Gastroesophageal sphincter (tissue), 3 donors: ENCODE measurements around the gene RAD23B.

Source experiments
- CTCF ChIP-seq, 4 experiments: fragments of 200-600 bp in 2 of 4; fragments of 450-650 bp in 2 of 4; sonication (generic) in 1 of 4; IDR thresholded peaks; one replicate each; pipeline ENCODE4 v1.5.1; 2017 to 2019; ENCODE audit warnings: antibody characterized with exemption in 4 of 4, mild to moderate bottlenecking in 2 of 4, moderate library complexity in 2 of 4
- POLR2A ChIP-seq, 2 donors: fragments of 450-650 bp; IDR thresholded peaks; one replicate each; pipeline ENCODE4 v1.6.1; 2017; ENCODE audit warnings: antibody characterized with exemption in 2 of 2, mild to moderate bottlenecking in 2 of 2, moderate library complexity in 1 of 2
- POLR2AphosphoS5 ChIP-seq: sonication (generic); formaldehyde crosslinking; IDR thresholded peaks from one replicate; pipeline ENCODE4 v1.6.1; 2017; ENCODE audit warnings: antibody characterized with exemption

GRCh38 chr9:107330420-107330819 is 47.3 kb downstream of the RAD23B start:
- no peak for TF ChIP-seq CTCF (IDR thresholded peaks at IDR 0.05)
- TF ChIP-seq POLR2AphosphoS5 = no peak
- TF ChIP-seq POLR2A (IDR thresholded peaks at IDR 0.05) = no peak
